Measurements from ENCODE around the gene KLHL30. TPM values are rescaled to one million over a fixed set of nuclear protein-coding genes. Genes with fewer than 3 reads are reported as not detected.
A peak's percentile ranks its signal among the peaks of the same experiment; 100 is the strongest.

The KLHL30 gene
- total RNA-seq, 1 donor: under 0.01 TPM

GRCh38 chr2:238173692-238174091 is 35.2 kb downstream of the KLHL30 start:
- no peak overlapping the region for H3K4me3 ChIP-seq (ENCODE audit: insufficient read depth, low read length)
- peaks cover 67% of the 10 kb centered on the region for H3K36me3 ChIP-seq (ENCODE audit: insufficient read depth, low read length)
- no peak overlapping the region for H3K4me2 ChIP-seq (ENCODE audit: insufficient read depth, low read length)
- H4K20me1 ChIP-seq (ENCODE audit: insufficient read depth, low read length): peaks cover 3% of the 10 kb centered on the region
- DNase-seq (ENCODE audit: insufficient read length, low spot score, missing footprints): no peak
- H3K27me3 ChIP-seq (ENCODE audit: insufficient read depth, low read length): no peaks in the 10 kb centered on the region
- TF ChIP-seq CTCF (IDR thresholded peaks at IDR 0.05; ENCODE audit: extremely low read depth, low read depth, low read length): peak; percentile 29
- no peaks in the 10 kb centered on the region for H3K9me3 ChIP-seq (ENCODE audit: low read depth, low read length)
- H3K27ac ChIP-seq (ENCODE audit: low read depth, low read length): no peak overlapping the region
- no peak overlapping the region for H2AFZ ChIP-seq (ENCODE audit: low read length)
- H3K4me1 ChIP-seq (ENCODE audit: insufficient read depth, low read length): peaks cover 22% of the 10 kb centered on the region
- H3K79me2 ChIP-seq (ENCODE audit: insufficient read depth, low read length): no peaks in the 10 kb centered on the region

DNA sequence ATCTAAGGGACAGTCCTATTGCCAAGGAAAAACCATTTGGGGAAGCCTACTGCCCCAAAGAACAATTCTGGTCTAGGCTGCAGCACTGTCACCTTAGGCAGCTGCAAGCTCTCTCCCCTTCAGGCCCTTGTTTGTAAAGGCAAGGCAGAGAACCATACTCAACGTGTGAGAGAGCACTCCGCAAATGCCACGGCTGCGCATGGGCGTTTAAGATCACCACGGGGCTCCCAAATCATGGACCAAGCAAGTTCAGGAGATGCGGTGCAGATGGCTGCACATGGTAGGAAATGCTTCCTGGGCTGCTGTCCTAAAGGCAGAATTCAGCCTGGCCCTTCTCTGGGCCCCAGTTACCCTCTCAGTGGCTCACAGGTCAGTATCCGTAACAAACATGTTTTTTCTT is 35.8 kb downstream of the KLHL30 start:
- H3K9me3 ChIP-seq (ENCODE audit: low read depth, low read length): no peaks in the 10 kb centered on the region
- H2AFZ ChIP-seq (ENCODE audit: low read length): no peak overlapping the region
- H3K4me2 ChIP-seq (ENCODE audit: insufficient read depth, low read length): no peak overlapping the region
- peaks cover 16% of the 10 kb centered on the region for H3K4me1 ChIP-seq (ENCODE audit: insufficient read depth, low read length)
- TF ChIP-seq CTCF (IDR thresholded peaks at IDR 0.05; ENCODE audit: extremely low read depth, low read depth, low read length): no peak
- no peak for DNase-seq (ENCODE audit: insufficient read length, low spot score, missing footprints)
- no peak overlapping the region for H3K4me3 ChIP-seq (ENCODE audit: insufficient read depth, low read length)
- no peak overlapping the region for H3K27ac ChIP-seq (ENCODE audit: low read depth, low read length)
- H3K27me3 ChIP-seq (ENCODE audit: insufficient read depth, low read length): no peaks in the 10 kb centered on the region
- H3K36me3 ChIP-seq (ENCODE audit: insufficient read depth, low read length): peaks cover 73% of the 10 kb centered on the region
- peaks cover 3% of the 10 kb centered on the region for H4K20me1 ChIP-seq (ENCODE audit: insufficient read depth, low read length)
- no peaks in the 10 kb centered on the region for H3K79me2 ChIP-seq (ENCODE audit: insufficient read depth, low read length)

DNA sequence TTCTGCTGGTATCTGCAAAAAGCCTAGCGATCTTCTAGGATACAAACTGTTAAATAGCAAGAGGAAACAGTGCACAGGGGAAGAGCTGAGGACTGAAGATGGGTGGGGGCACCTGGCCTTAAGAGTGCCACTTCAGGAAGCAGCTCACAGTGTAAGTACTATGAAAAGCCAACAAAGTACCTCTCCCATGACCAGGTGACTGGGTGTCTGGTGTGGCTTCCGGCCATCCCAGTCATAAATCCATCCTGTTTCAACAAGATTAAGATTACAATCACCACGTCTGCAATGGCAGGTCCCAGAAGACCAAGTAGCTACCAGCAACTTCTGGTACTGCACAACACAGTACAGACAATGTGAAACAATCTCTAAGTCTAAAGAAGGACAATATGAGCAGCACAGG is 36.2 kb downstream of the KLHL30 start:
- no peak overlapping the region for H3K4me2 ChIP-seq (ENCODE audit: insufficient read depth, low read length)
- no peak overlapping the region for H3K4me3 ChIP-seq (ENCODE audit: insufficient read depth, low read length)
- H3K27ac ChIP-seq (ENCODE audit: low read depth, low read length): no peak overlapping the region
- H4K20me1 ChIP-seq (ENCODE audit: insufficient read depth, low read length): peaks cover under 1% of the 10 kb centered on the region
- peaks cover 12% of the 10 kb centered on the region for H3K4me1 ChIP-seq (ENCODE audit: insufficient read depth, low read length)
- H3K27me3 ChIP-seq (ENCODE audit: insufficient read depth, low read length): no peaks in the 10 kb centered on the region
- no peak for DNase-seq (ENCODE audit: insufficient read length, low spot score, missing footprints)
- no peaks in the 10 kb centered on the region for H3K9me3 ChIP-seq (ENCODE audit: low read depth, low read length)
- no peaks in the 10 kb centered on the region for H3K79me2 ChIP-seq (ENCODE audit: insufficient read depth, low read length)
- TF ChIP-seq CTCF (IDR thresholded peaks at IDR 0.05; ENCODE audit: extremely low read depth, low read depth, low read length): no peak
- no peak overlapping the region for H2AFZ ChIP-seq (ENCODE audit: low read length)
- peaks cover 77% of the 10 kb centered on the region for H3K36me3 ChIP-seq (ENCODE audit: insufficient read depth, low read length)

- H3K9me3 ChIP-seq (ENCODE audit: low read depth, low read length): no peaks in the 10 kb centered on the region
- H3K4me1 ChIP-seq (ENCODE audit: insufficient read depth, low read length): no peaks in the 10 kb centered on the region
- no peak for DNase-seq (ENCODE audit: insufficient read length, low spot score, missing footprints)
- H3K27ac ChIP-seq (ENCODE audit: low read depth, low read length): no peak overlapping the region
- no peaks in the 10 kb centered on the region for H3K79me2 ChIP-seq (ENCODE audit: insufficient read depth, low read length)
- no peaks in the 10 kb centered on the region for H4K20me1 ChIP-seq (ENCODE audit: insufficient read depth, low read length)
- no peak overlapping the region for H3K4me2 ChIP-seq (ENCODE audit: insufficient read depth, low read length)
- no peak overlapping the region for H3K4me3 ChIP-seq (ENCODE audit: insufficient read depth, low read length)
- no peaks in the 10 kb centered on the region for H3K27me3 ChIP-seq (ENCODE audit: insufficient read depth, low read length)
- H2AFZ ChIP-seq (ENCODE audit: low read length): no peak overlapping the region
- TF ChIP-seq CTCF (IDR thresholded peaks at IDR 0.05; ENCODE audit: extremely low read depth, low read depth, low read length): no peak
- peaks cover 85% of the 10 kb centered on the region for H3K36me3 ChIP-seq (ENCODE audit: insufficient read depth, low read length)
Measured at GRCh38 chr2:238176613-238177012, 38.1 kb downstream of the KLHL30 start.
